GM12878 (cell line): ENCODE data around the gene GFM2. TPM values are rescaled to one million over a fixed set of nuclear protein-coding genes. Genes with fewer than 3 reads are reported as not detected.

Experiments used
- ATAC-seq: fragments of 200-7000 bp; cut with Tn5 transposase; 3 replicates; pipeline ENCODE4 v1.9.1; 2020; ENCODE audit warnings: mild to moderate bottlenecking, moderate library complexity
- BruUV-seq: library from RNA; stranded (reverse); fragments of 400-500 nt; replicated peaks from 2 replicates; lab custom pipeline; 2021; lab: Mats Ljungman, UMichigan
- CTCF ChIA-PET: fragments of 300-600 bp; sonication (Branson Sonifier 250); formaldehyde crosslinking; extraction: SDS; loops from one replicate; lab custom pipeline; 2021; ENCODE audit warnings: inconsistent platforms; lab: Yijun Ruan, JAX
- POLR2A ChIA-PET: fragments of 350-600 bp; formaldehyde crosslinking; extraction: SDS; loops from one replicate; lab custom pipeline; 2021; ENCODE audit warnings: inconsistent platforms; lab: Charles Lee
- RAD21 ChIA-PET: fragments of 300-600 bp; sonication (Branson Sonifier 250); formaldehyde crosslinking; loops from one replicate; lab custom pipeline; 2023; ENCODE audit warnings: antibody characterized with exemption; ENCODE audit not compliant: unreplicated experiment; lab: Charles Lee
- SMC1A ChIA-PET: fragments of 300-600 bp; sonication (Branson Sonifier 250); formaldehyde crosslinking; loops from one replicate; lab custom pipeline; 2023; ENCODE audit not compliant: unreplicated experiment, uncharacterized antibody; lab: Charles Lee
- DNase-seq: peaks from one replicate; pipeline ENCODE4 v3.0.0-alpha.2; 2011; ENCODE audit warnings: low read depth, low spot score
- FAIRE-seq: peaks from 3 replicates; lab custom pipeline; 2011; peaks lifted over from hg19 to GRCh38; lab: Jason Lieb, UNC
- H2AFZ ChIP-seq: 2 replicates; pipeline ENCODE4 v1.6.0; 2011; ENCODE audit warnings: low read depth, low read length, control low read depth; ENCODE audit not compliant: control insufficient read depth
- H3K27ac ChIP-seq: 2 replicates; pipeline ENCODE4 v1.5.1; 2011; ENCODE audit warnings: control low read depth; ENCODE audit not compliant: control insufficient read depth, insufficient read depth
- H3K27me3 ChIP-seq, 2 experiments: replicated peaks in 1 of 2; 2 replicates each; pipeline versions ENCODE4 v1.6.0 to v1.6.1; 2011; ENCODE audit warnings: low read length in 1 of 2; ENCODE audit not compliant: control insufficient read depth in 2 of 2, insufficient read depth in 2 of 2
- H3K36me3 ChIP-seq, 2 experiments: 2 replicates each; pipeline ENCODE4 v1.5.1; 2011; ENCODE audit warnings: low read length in 1 of 2; ENCODE audit not compliant: control insufficient read depth in 2 of 2, insufficient read depth in 2 of 2
- H3K4me1 ChIP-seq: 2 replicates; pipeline ENCODE4 v1.6.1; 2011; ENCODE audit warnings: mild to moderate bottlenecking, low read length, moderate library complexity, mixed read lengths; ENCODE audit not compliant: control insufficient read depth, insufficient read depth
- H3K4me2 ChIP-seq: 2 replicates; pipeline ENCODE4 v1.6.0; 2011; ENCODE audit warnings: control low read depth; ENCODE audit not compliant: control insufficient read depth, insufficient read depth
- H3K4me3 ChIP-seq: fragments of 200-600 bp; sonication (generic); 2 replicates; pipeline ENCODE4 v1.5.1; 2016
- H3K79me2 ChIP-seq: 2 replicates; pipeline ENCODE4 v1.6.0; 2011; ENCODE audit warnings: low read length; ENCODE audit not compliant: control insufficient read depth, insufficient read depth
- H3K9ac ChIP-seq: 2 replicates; pipeline ENCODE4 v1.8.0; 2011; ENCODE audit warnings: low read length, control low read depth, mixed read lengths; ENCODE audit not compliant: control insufficient read depth, insufficient read depth
- H3K9me3 ChIP-seq: replicated peaks from 3 replicates; pipeline ENCODE4 v1.5.1; 2011; ENCODE audit warnings: mild to moderate bottlenecking, low read length; ENCODE audit not compliant: control insufficient read depth, insufficient read depth
- H4K20me1 ChIP-seq: 2 replicates; pipeline ENCODE4 v1.6.0; 2011; ENCODE audit not compliant: control insufficient read depth, insufficient read depth
- ESRRA ChIP-seq: IDR thresholded peaks from 2 replicates; pipeline ENCODE4 v1.6.1; 2012; ENCODE audit warnings: mild to moderate bottlenecking, low read length, improper control_type of control experiment
- GATAD2B ChIP-seq: fragments of 450-650 bp; conservative IDR thresholded peaks from 2 replicates; pipeline ENCODE4 v1.6.1; 2017; ENCODE audit warnings: low read depth, mild to moderate bottlenecking, moderate library complexity
- HDGF ChIP-seq: fragments of 450-650 bp; IDR thresholded peaks from 2 replicates; pipeline ENCODE4 v1.6.1; 2016; ENCODE audit warnings: antibody characterized with exemption
- RB1 ChIP-seq: fragments of 450-650 bp; formaldehyde crosslinking; IDR thresholded peaks from 2 replicates; pipeline ENCODE4 v1.6.1; 2017; ENCODE audit warnings: mild to moderate bottlenecking, borderline replicate concordance
- SREBF1 ChIP-seq: IDR thresholded peaks from 2 replicates; pipeline ENCODE4 v1.6.1; 2012; ENCODE audit warnings: mild to moderate bottlenecking, low read length
- STAT1 ChIP-seq: fragments of 450-650 bp; conservative IDR thresholded peaks from 2 replicates; pipeline ENCODE4 v1.6.1; 2014; ENCODE audit warnings: antibody characterized with exemption, mild to moderate bottlenecking
- ZNF24 ChIP-seq: fragments of 450-650 bp; IDR thresholded peaks from 2 replicates; pipeline ENCODE4 v1.6.1; 2017; ENCODE audit warnings: antibody characterized with exemption, mild to moderate bottlenecking
- WGBS: methylation state at CpG from one replicate; pipeline ENCODE4 v1.1.6; 2016; ENCODE audit warnings: low lambda C conversion rate; ENCODE audit not compliant: insufficient replicate concordance, insufficient coverage; ENCODE audit errors: missing lambda C conversion rate; 5-methylcytosine and 5-hydroxymethylcytosine counted together
- in situ Hi-C: fragments of 300-500 bp; cut with MboI; formaldehyde crosslinking; loops from 9 replicates; pipeline ENCODE4 v1.14.3; 2018; ENCODE audit warnings: mixed read lengths
- intact Hi-C: fragments of 100-400 bp; cut with micrococcal nuclease; formaldehyde crosslinking; loops from one replicate; pipeline ENCODE4 v1.14.2; 2022; ENCODE audit not compliant: unreplicated experiment
- polyA plus RNA-seq, 11 experiments: library from polyadenylated mRNA; depleted of rRNA in 4 of 11; unstranded in 6 of 11; stranded (reverse) in 5 of 11; fragments of >200 nt; fragmentation: Nextera tagmentation in 4 of 11; fragmentation: Illumina TruSeq in 1 of 11; extraction: Ambion mirVana in 4 of 11; extraction: Trizol in 1 of 11; gene quantifications; 1 replicate in 1 of 11; 2 replicates in 10 of 11; pipeline versions ENCODE4 v1.2.1 to v1.2.3, GENCODE V29; 2011 to 2016; ENCODE audit warnings: inconsistent platforms in 2 of 11, missing spikeins in 2 of 11, low read depth in 1 of 11
- total RNA-seq, 4 experiments: library from RNA; depleted of rRNA in 3 of 4; stranded (reverse); fragments of >200 nt in 3 of 4; fragmentation: Illumina TruSeq in 1 of 4; extraction: Trizol in 1 of 4; gene quantifications; 2 replicates each; pipeline versions ENCODE4 v1.2.1 to v1.2.3, GENCODE V29; 2013 to 2021
- TF ChIP-seq, protein P1 (sequence below): IDR thresholded peaks from 2 replicates; pipeline ENCODE4 v1.6.1; 2012; ENCODE audit warnings: mild to moderate bottlenecking, low read depth, low read length
- TF ChIP-seq, protein P2 (sequence below): IDR thresholded peaks from 2 replicates; pipeline ENCODE4 v1.6.1; 2011; ENCODE audit warnings: mild to moderate bottlenecking, low read depth, low read length, moderate library complexity; ENCODE audit not compliant: insufficient replicate concordance
- TF ChIP-seq, protein P3 (sequence below): fragments of 450-650 bp; IDR thresholded peaks from 2 replicates; pipeline ENCODE4 v1.6.1; 2017; ENCODE audit warnings: mild to moderate bottlenecking, moderate library complexity

The GFM2 gene
- total and polyA plus RNA-seq, 10 of the 15 experiments (the other 5 are each of a cell fraction or from before 2014, with no cell fraction given): 19.9 to 51.3 (median 32.7) TPM

DNA sequence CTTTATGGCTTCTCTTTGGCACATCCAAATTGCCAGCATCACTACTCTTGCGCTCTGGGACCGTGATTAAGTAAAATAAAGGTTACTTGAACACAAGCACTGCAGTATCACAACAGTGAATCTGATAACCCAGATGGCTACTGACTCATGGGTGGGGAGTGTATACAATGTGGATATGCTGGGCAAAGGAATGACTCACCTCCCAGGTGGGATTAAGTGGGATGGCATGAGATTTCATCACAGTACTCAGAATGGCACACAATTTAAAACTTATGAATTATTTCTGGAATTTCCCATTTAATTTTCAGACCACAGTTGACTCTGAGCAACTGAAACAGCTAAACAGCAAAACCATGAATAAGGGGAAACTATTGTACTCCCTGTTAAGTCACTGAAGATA lies 4.3 kb downstream of the GFM2 start:
- H2AFZ ChIP-seq: no peak overlapping the region
- no TSS peak for BruUV-seq
- peaks cover 8% of the 10 kb centered on the region; the same call in 1 of the 2 replicates for H3K4me1 ChIP-seq
- H3K27me3 ChIP-seq: no peaks in the 10 kb centered on the region
- 100% methylated on average over 2 of the region's 2 CpGs for WGBS
- peaks cover 28% of the 10 kb centered on the region for H3K79me2 ChIP-seq
- DNase-seq (no peak), ATAC-seq (no peak), FAIRE-seq (no peak)
- H3K9me3 ChIP-seq: no peaks in the 10 kb centered on the region
- peaks cover 0 to 4% of the 10 kb centered on the region in 2 experiments; a peak in 2 of 4 replicates for H3K36me3 ChIP-seq
- CTCF ChIA-PET: interaction anchor here (1.4 kb wide), 1 partner anchor 70 kb away, joined by 4 read pairs; no protein-coding TSS in a partner anchor
- POLR2A ChIA-PET: no interaction called here
- RAD21 ChIA-PET: no interaction called here
- SMC1A ChIA-PET: interaction anchor here (1.8 kb wide), 1 partner anchor 11 kb away, joined by 4 read pairs; no protein-coding TSS in a partner anchor
- TF ChIP-seq SREBF1 (no peak), ESRRA (no peak), RB1 (no peak), GATAD2B (no peak), HDGF (no peak), STAT1 (no peak), ZNF24 (no peak)
- TF ChIP-seq, protein P1, sequence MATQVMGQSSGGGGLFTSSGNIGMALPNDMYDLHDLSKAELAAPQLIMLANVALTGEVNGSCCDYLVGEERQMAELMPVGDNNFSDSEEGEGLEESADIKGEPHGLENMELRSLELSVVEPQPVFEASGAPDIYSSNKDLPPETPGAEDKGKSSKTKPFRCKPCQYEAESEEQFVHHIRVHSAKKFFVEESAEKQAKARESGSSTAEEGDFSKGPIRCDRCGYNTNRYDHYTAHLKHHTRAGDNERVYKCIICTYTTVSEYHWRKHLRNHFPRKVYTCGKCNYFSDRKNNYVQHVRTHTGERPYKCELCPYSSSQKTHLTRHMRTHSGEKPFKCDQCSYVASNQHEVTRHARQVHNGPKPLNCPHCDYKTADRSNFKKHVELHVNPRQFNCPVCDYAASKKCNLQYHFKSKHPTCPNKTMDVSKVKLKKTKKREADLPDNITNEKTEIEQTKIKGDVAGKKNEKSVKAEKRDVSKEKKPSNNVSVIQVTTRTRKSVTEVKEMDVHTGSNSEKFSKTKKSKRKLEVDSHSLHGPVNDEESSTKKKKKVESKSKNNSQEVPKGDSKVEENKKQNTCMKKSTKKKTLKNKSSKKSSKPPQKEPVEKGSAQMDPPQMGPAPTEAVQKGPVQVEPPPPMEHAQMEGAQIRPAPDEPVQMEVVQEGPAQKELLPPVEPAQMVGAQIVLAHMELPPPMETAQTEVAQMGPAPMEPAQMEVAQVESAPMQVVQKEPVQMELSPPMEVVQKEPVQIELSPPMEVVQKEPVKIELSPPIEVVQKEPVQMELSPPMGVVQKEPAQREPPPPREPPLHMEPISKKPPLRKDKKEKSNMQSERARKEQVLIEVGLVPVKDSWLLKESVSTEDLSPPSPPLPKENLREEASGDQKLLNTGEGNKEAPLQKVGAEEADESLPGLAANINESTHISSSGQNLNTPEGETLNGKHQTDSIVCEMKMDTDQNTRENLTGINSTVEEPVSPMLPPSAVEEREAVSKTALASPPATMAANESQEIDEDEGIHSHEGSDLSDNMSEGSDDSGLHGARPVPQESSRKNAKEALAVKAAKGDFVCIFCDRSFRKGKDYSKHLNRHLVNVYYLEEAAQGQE: no peak
- TF ChIP-seq, protein P2, sequence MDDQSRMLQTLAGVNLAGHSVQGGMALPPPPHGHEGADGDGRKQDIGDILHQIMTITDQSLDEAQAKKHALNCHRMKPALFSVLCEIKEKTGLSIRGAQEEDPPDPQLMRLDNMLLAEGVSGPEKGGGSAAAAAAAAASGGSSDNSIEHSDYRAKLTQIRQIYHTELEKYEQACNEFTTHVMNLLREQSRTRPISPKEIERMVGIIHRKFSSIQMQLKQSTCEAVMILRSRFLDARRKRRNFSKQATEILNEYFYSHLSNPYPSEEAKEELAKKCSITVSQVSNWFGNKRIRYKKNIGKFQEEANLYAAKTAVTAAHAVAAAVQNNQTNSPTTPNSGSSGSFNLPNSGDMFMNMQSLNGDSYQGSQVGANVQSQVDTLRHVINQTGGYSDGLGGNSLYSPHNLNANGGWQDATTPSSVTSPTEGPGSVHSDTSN: no peak
- TF ChIP-seq, protein P3, sequence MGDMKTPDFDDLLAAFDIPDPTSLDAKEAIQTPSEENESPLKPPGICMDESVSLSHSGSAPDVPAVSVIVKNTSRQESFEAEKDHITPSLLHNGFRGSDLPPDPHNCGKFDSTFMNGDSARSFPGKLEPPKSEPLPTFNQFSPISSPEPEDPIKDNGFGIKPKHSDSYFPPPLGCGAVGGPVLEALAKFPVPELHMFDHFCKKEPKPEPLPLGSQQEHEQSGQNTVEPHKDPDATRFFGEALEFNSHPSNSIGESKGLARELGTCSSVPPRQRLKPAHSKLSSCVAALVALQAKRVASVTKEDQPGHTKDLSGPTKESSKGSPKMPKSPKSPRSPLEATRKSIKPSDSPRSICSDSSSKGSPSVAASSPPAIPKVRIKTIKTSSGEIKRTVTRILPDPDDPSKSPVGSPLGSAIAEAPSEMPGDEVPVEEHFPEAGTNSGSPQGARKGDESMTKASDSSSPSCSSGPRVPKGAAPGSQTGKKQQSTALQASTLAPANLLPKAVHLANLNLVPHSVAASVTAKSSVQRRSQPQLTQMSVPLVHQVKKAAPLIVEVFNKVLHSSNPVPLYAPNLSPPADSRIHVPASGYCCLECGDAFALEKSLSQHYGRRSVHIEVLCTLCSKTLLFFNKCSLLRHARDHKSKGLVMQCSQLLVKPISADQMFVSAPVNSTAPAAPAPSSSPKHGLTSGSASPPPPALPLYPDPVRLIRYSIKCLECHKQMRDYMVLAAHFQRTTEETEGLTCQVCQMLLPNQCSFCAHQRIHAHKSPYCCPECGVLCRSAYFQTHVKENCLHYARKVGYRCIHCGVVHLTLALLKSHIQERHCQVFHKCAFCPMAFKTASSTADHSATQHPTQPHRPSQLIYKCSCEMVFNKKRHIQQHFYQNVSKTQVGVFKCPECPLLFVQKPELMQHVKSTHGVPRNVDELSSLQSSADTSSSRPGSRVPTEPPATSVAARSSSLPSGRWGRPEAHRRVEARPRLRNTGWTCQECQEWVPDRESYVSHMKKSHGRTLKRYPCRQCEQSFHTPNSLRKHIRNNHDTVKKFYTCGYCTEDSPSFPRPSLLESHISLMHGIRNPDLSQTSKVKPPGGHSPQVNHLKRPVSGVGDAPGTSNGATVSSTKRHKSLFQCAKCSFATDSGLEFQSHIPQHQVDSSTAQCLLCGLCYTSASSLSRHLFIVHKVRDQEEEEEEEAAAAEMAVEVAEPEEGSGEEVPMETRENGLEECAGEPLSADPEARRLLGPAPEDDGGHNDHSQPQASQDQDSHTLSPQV: no peak
- in situ Hi-C loops (no loop called here), intact Hi-C loops (no loop called here)
- no peak overlapping the region for H3K4me2 ChIP-seq
- no peak overlapping the region for H3K4me3 ChIP-seq
- no peak overlapping the region for H3K9ac ChIP-seq
- no peaks in the 10 kb centered on the region for H4K20me1 ChIP-seq
- H3K27ac ChIP-seq: no peak overlapping the region
